Mucosa of descending colon (tissue), 3 donors: ENCODE measurements around the gene SPATA22. TPM values are rescaled to one million over a fixed set of nuclear protein-coding genes. Genes with fewer than 3 reads are reported as not detected.

Source experiments
- ATAC-seq: fragments of 200-7000 bp; cut with Tn5 transposase; one replicate; pipeline ENCODE4 v1.9.1; 2020; ENCODE audit warnings: mild to moderate bottlenecking, moderate library complexity
- DNase-seq, 3 donors: peaks; one replicate each; pipeline ENCODE4 v3.0.0-alpha.2; 2020
- H3K36me3 ChIP-seq: fragments of 200-600 bp; one replicate; pipeline ENCODE4 v1.8.0; 2021; ENCODE audit warnings: low read depth, mild to moderate bottlenecking
- H3K4me1 ChIP-seq: fragments of 200-600 bp; one replicate; pipeline ENCODE4 v1.8.0; 2021; ENCODE audit warnings: low read depth, mild to moderate bottlenecking
- H3K4me3 ChIP-seq: fragments of 200-600 bp; one replicate; pipeline ENCODE4 v1.8.0; 2021; ENCODE audit warnings: mild to moderate bottlenecking
- H3K9me3 ChIP-seq: fragments of 200-600 bp; one replicate; pipeline ENCODE4 v1.8.0; 2021; ENCODE audit warnings: mild to moderate bottlenecking
- CTCF ChIP-seq: fragments of 200-600 bp; IDR thresholded peaks from one replicate; pipeline ENCODE4 v1.8.0; 2022; ENCODE audit warnings: antibody characterized with exemption, mild to moderate bottlenecking
- intact Hi-C, 2 donors: fragments of 100-400 bp; cut with DNase I in 1 of 2; cut with micrococcal nuclease in 1 of 2; formaldehyde crosslinking; loops; one replicate each; pipeline versions ENCODE4 v1.11.0 to v1.11.1; 2022; cut with DNase I, micrococcal nuclease
- total RNA-seq, 3 donors: library from RNA; stranded (reverse); fragmentation: NEBNext Ultra II Directional in 2 of 3; extraction: Animal tissue kit (Norgen Biotek cat#: 25700) in 2 of 3; gene quantifications; one replicate each; pipeline versions ENCODE4 v1.2.1 to v1.2.4, GENCODE V29; 2021 to 2023
- donor health status: DM: no; HTN: no; CAD: no; lungs with moderate emphysema.
- donor health status: DM: no; HTN: no; CAD: no.
- donor health status: DM: no; HTN: yes; CAD: no.

The SPATA22 gene
- total RNA-seq, 3 donors from 2014 or later, result 1.1 TPM; not detected in 2

GRCh38 chr17:3503285-3503684, 31.7 kb upstream of the SPATA22 start:
- ATAC-seq, result no peak
- intact Hi-C loops, result no loop called here

GRCh38 chr17:3502466-3502865, 30.8 kb upstream of the SPATA22 start:
- DNase-seq (no peak), ATAC-seq (no peak)
- intact Hi-C loops, result no loop called here
- no peak for TF ChIP-seq CTCF
- Histone ChIP-seq H3K4me1 (no peaks in the 10 kb centered on the region), H3K9me3 (peaks cover 3% of the 10 kb centered on the region), H3K36me3 (no peaks in the 10 kb centered on the region), H3K4me3 (no peak overlapping the region)

More at GRCh38 chr17:3503285-3503684, 31.7 kb upstream of the SPATA22 start:
- no peaks in the 10 kb centered on the region for H3K36me3 ChIP-seq
- H3K4me1 ChIP-seq, result no peaks in the 10 kb centered on the region
- no peak for DNase-seq
- peaks cover 3% of the 10 kb centered on the region for H3K9me3 ChIP-seq
- no peak overlapping the region for H3K4me3 ChIP-seq
- no peak for TF ChIP-seq CTCF

GRCh38 chr17:3501344-3501743, 29.7 kb upstream of the SPATA22 start:
- Histone ChIP-seq H3K9me3 (peaks cover 3% of the 10 kb centered on the region), H3K36me3 (no peaks in the 10 kb centered on the region), H3K4me3 (no peak overlapping the region), H3K4me1 (no peaks in the 10 kb centered on the region)
- intact Hi-C loops, result no loop called here
- ATAC-seq (no peak), DNase-seq (no peak)
- no peak for TF ChIP-seq CTCF

- H3K36me3 ChIP-seq, result no peaks in the 10 kb centered on the region
- TF ChIP-seq CTCF, result no peak
- intact Hi-C loops, result no loop called here
- ATAC-seq (no peak), DNase-seq (no peak)
- H3K4me3 ChIP-seq, result no peak overlapping the region
- H3K4me1 ChIP-seq, result no peaks in the 10 kb centered on the region
- peaks cover 3% of the 10 kb centered on the region for H3K9me3 ChIP-seq
Observed at GRCh38 chr17:3497101-3497500, 25.5 kb upstream of the SPATA22 start.

GRCh38 chr17:3485481-3486068, 14.0 kb upstream of the SPATA22 start:
- no peaks in the 10 kb centered on the region for H3K9me3 ChIP-seq
- DNase-seq, result no peak
- intact Hi-C loops, result no loop called here
- no peak overlapping the region for H3K4me3 ChIP-seq
- no peaks in the 10 kb centered on the region for H3K36me3 ChIP-seq
- no peaks in the 10 kb centered on the region for H3K4me1 ChIP-seq
- no peak for ATAC-seq
- no peak for TF ChIP-seq CTCF

- TF ChIP-seq CTCF, result no peak
- no peak for DNase-seq
- ATAC-seq, result no peak
Observed at GRCh38 chr17:3482852-3483251, 11.2 kb upstream of the SPATA22 start.

More at GRCh38 chr17:3482852-3483251, 11.2 kb upstream of the SPATA22 start:
- Histone ChIP-seq H3K9me3 (no peaks in the 10 kb centered on the region), H3K36me3 (no peaks in the 10 kb centered on the region), H3K4me1 (peaks cover 8% of the 10 kb centered on the region), H3K4me3 (no peak overlapping the region)
- intact Hi-C loops, result no loop called here
